Ishikawa (cell line): ENCODE measurements around the gene USP22.

ENCODE experiments used
- CEBPB ChIP-seq: IDR thresholded peaks from 2 replicates; pipeline ENCODE4 v1.6.1; 2012
- CREB1 ChIP-seq: IDR thresholded peaks from 2 replicates; pipeline ENCODE4 v1.6.1; 2012; ENCODE audit warnings: low read depth
- EGR1 ChIP-seq: IDR thresholded peaks from 2 replicates; pipeline ENCODE4 v1.6.1; 2012
- EP300 ChIP-seq: IDR thresholded peaks from 2 replicates; pipeline ENCODE4 v1.6.1; 2012; ENCODE audit warnings: borderline replicate concordance
- FOXM1 ChIP-seq: IDR thresholded peaks from 2 replicates; pipeline ENCODE4 v1.6.1; 2012; ENCODE audit warnings: low read depth, borderline replicate concordance
- MAX ChIP-seq: IDR thresholded peaks from 2 replicates; pipeline ENCODE4 v1.6.1; 2012
- NFIC ChIP-seq: IDR thresholded peaks from 2 replicates; pipeline ENCODE4 v1.6.1; 2012
- RAD21 ChIP-seq: IDR thresholded peaks from 2 replicates; pipeline ENCODE4 v1.6.1; 2012; ENCODE audit warnings: low read depth
- REST ChIP-seq: IDR thresholded peaks from 2 replicates; pipeline ENCODE4 v1.6.1; 2012; ENCODE audit warnings: low read depth, mild to moderate bottlenecking
- TAF1 ChIP-seq: IDR thresholded peaks from 2 replicates; pipeline ENCODE4 v1.6.1; 2012; ENCODE audit warnings: low read depth, mild to moderate bottlenecking
- TCF12 ChIP-seq: IDR thresholded peaks from 2 replicates; pipeline ENCODE4 v1.6.1; 2012; ENCODE audit warnings: low read depth
- TEAD4 ChIP-seq: IDR thresholded peaks from 2 replicates; pipeline ENCODE4 v1.6.1; 2012
- USF1 ChIP-seq: IDR thresholded peaks from 2 replicates; pipeline ENCODE4 v1.6.1; 2012
- YY1 ChIP-seq: IDR thresholded peaks from 2 replicates; pipeline ENCODE4 v1.6.1; 2012; ENCODE audit warnings: low read depth
- ZBTB7A ChIP-seq: IDR thresholded peaks from 2 replicates; pipeline ENCODE4 v1.6.1; 2012; ENCODE audit warnings: low read depth

Gene USP22

GRCh38 chr17:21033350-21033749, 9.5 kb downstream of the USP22 start:
- no peak for TF ChIP-seq USF1
- TF ChIP-seq CREB1, result no peak
- TF ChIP-seq TEAD4, result no peak
- no peak for TF ChIP-seq NFIC
- TF ChIP-seq TAF1, result no peak
- TF ChIP-seq FOXM1, result no peak
- TF ChIP-seq ZBTB7A, result no peak
- no peak for TF ChIP-seq CEBPB
- TF ChIP-seq YY1, result no peak
- no peak for TF ChIP-seq MAX
- TF ChIP-seq TCF12, result no peak
- no peak for TF ChIP-seq REST
- TF ChIP-seq EGR1, result no peak
- no peak for TF ChIP-seq RAD21
- TF ChIP-seq EP300, result no peak

GRCh38 chr17:21031756-21032396, 10.9 kb downstream of the USP22 start:
- TF ChIP-seq TAF1, result no peak
- no peak for TF ChIP-seq EGR1
- no peak for TF ChIP-seq YY1
- TF ChIP-seq REST, result no peak
- TF ChIP-seq NFIC, result no peak
- no peak for TF ChIP-seq TEAD4
- no peak for TF ChIP-seq CREB1
- no peak for TF ChIP-seq CEBPB
- TF ChIP-seq MAX, result no peak
- TF ChIP-seq FOXM1, result no peak
- no peak for TF ChIP-seq TCF12
- no peak for TF ChIP-seq USF1
- TF ChIP-seq EP300, result no peak

- no peak for TF ChIP-seq EP300
- no peak for TF ChIP-seq CEBPB
- TF ChIP-seq TCF12, result no peak
- no peak for TF ChIP-seq EGR1
- TF ChIP-seq CREB1, result no peak
- TF ChIP-seq USF1, result no peak
- TF ChIP-seq RAD21, result no peak
- no peak for TF ChIP-seq TAF1
- no peak for TF ChIP-seq ZBTB7A
- no peak for TF ChIP-seq NFIC
- no peak for TF ChIP-seq TEAD4
- no peak for TF ChIP-seq MAX
- TF ChIP-seq REST, result no peak
- no peak for TF ChIP-seq FOXM1
- no peak for TF ChIP-seq YY1
These were observed 12.4 kb downstream of the USP22 start for GRCh38 chr17:21030375-21030774.
